Fibroblast of lung (primary cell): ENCODE measurements around the gene ARHGAP10. TPM values are rescaled to one million over a fixed set of nuclear protein-coding genes. Genes with fewer than 3 reads are reported as not detected.

Experiments used
- DNase-seq, 2 donors: peaks; one replicate each; pipeline versions ENCODE4 v3.0.0 to v3.0.0-alpha.2; 2010; ENCODE audit warnings: low read depth in 2 of 2
- H2AFZ ChIP-seq: 2 replicates; pipeline ENCODE4 v1.5.1; 2012; ENCODE audit warnings: low read length, control low read depth, inconsistent platforms
- H3K27ac ChIP-seq: 2 replicates; pipeline ENCODE4 v1.5.1; 2011; ENCODE audit warnings: low read length, control low read depth; ENCODE audit not compliant: insufficient read depth
- H3K27me3 ChIP-seq: 2 replicates; pipeline ENCODE4 v1.5.1; 2011; ENCODE audit warnings: mild to moderate bottlenecking, low read length; ENCODE audit not compliant: control insufficient read depth, insufficient read depth
- H3K36me3 ChIP-seq: 2 replicates; pipeline ENCODE4 v1.5.1; 2011; ENCODE audit warnings: low read length; ENCODE audit not compliant: control insufficient read depth, insufficient read depth
- H3K4me1 ChIP-seq: 2 replicates; pipeline ENCODE4 v1.5.1; 2011; ENCODE audit warnings: low read length; ENCODE audit not compliant: control insufficient read depth, insufficient read depth; ENCODE audit errors: extremely low read depth
- H3K4me2 ChIP-seq: 2 replicates; pipeline ENCODE4 v1.5.1; 2011; ENCODE audit warnings: low read length, control low read depth; ENCODE audit not compliant: insufficient read depth; ENCODE audit errors: extremely low read depth
- H3K4me3 ChIP-seq, 4 experiments: fragments of 200-600 bp in 1 of 4; sonication (generic) in 1 of 4; replicated peaks in 1 of 4; 2 replicates each; pipeline ENCODE4 v1.5.1; 2011 to 2016; ENCODE audit warnings: low read length in 4 of 4, low read depth in 3 of 4, mild to moderate bottlenecking in 3 of 4, control low read depth in 2 of 4, inconsistent platforms in 1 of 4, mixed read lengths in 1 of 4; ENCODE audit not compliant: insufficient read depth in 1 of 4; ENCODE audit errors: control extremely low read depth in 1 of 4
- H3K79me2 ChIP-seq: 2 replicates; pipeline ENCODE4 v1.5.1; 2012; ENCODE audit warnings: mild to moderate bottlenecking, low read length, inconsistent platforms; ENCODE audit not compliant: control insufficient read depth, insufficient read depth
- H3K9ac ChIP-seq: 2 replicates; pipeline ENCODE4 v1.5.1; 2011; ENCODE audit warnings: mild to moderate bottlenecking, low read length, control low read depth; ENCODE audit not compliant: insufficient read depth
- H3K9me3 ChIP-seq: 2 replicates; pipeline ENCODE4 v1.5.1; 2012; ENCODE audit warnings: low read depth, low read length; ENCODE audit not compliant: control insufficient read depth, insufficient read depth
- H4K20me1 ChIP-seq: 2 replicates; pipeline ENCODE4 v1.5.1; 2011; ENCODE audit warnings: low read length; ENCODE audit not compliant: control insufficient read depth, insufficient read depth; ENCODE audit errors: extremely low read depth
- CTCF ChIP-seq, 2 donors: IDR thresholded peaks in 1 of 2; conservative IDR thresholded peaks in 1 of 2; 1 replicate in 1 of 2; 2 replicates in 1 of 2; pipeline ENCODE4 v1.5.1; 2011 to 2012; ENCODE audit warnings: low read length in 2 of 2, control low read depth in 1 of 2, inconsistent platforms in 1 of 2, low read depth in 1 of 2, mild to moderate bottlenecking in 1 of 2
- EZH2 ChIP-seq: IDR thresholded peaks from 2 replicates; pipeline ENCODE4 v1.5.1; 2012; ENCODE audit warnings: low read length, control low read depth, mild to moderate bottlenecking; ENCODE audit errors: missing control alignments
- polyA plus RNA-seq, 2 donors: library from polyadenylated mRNA; depleted of rRNA in 1 of 2; stranded (reverse) in 1 of 2; unstranded in 1 of 2; fragments of >200 nt; gene quantifications; 2 replicates each; pipeline ENCODE4 v1.2.1, GENCODE V29; 2011 to 2012; ENCODE audit warnings: missing spikeins in 1 of 2
- total RNA-seq: library from RNA; depleted of rRNA; stranded (reverse); fragments of >200 nt; gene quantifications from 2 replicates; pipeline ENCODE4 v1.2.1, GENCODE V29; 2014

Gene ARHGAP10
- total and polyA plus RNA-seq, 2 donors (not counting 1 experiment from before 2014, with no cell fraction given): 21.6 to 35.8 TPM

DNA sequence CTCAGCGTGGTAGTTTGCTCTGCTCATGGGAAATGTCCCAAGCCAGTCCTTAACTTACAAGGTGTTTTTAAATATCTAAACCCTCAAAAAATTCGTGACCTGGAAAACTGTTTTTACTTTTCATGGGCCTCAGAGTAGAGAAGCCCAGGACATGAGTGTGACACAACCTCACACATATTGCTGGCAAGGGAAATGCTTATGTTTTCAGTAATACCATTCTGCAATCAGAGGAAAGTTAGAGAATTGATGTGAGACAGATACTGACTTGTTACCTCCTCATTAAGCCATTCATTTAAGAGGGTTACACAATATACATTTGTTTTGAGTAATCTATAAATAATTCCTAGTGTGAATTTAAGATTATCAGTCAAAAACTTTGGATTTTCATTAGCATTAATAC is 209.5 kb downstream of the ARHGAP10 start:
- H3K9ac ChIP-seq: no peak overlapping the region
- no peak for DNase-seq
- no peak overlapping the region for H3K4me3 ChIP-seq
- no peaks in the 10 kb centered on the region for H3K79me2 ChIP-seq
- no peak overlapping the region for H2AFZ ChIP-seq
- H3K9me3 ChIP-seq: no peaks in the 10 kb centered on the region
- no peak overlapping the region for H3K4me2 ChIP-seq
- TF ChIP-seq EZH2 (no peak), CTCF (conservative IDR thresholded peaks at IDR 0.05 in 1 of 2, IDR thresholded peaks at IDR 0.05 in 1 of 2; ENCODE audit: low read depth in 1 of 2, low read length in 2 of 2) (no peak)
- no peaks in the 10 kb centered on the region for H4K20me1 ChIP-seq
- no peaks in the 10 kb centered on the region for H3K36me3 ChIP-seq
- H3K27me3 ChIP-seq: no peaks in the 10 kb centered on the region
- peaks cover 3% of the 10 kb centered on the region for H3K4me1 ChIP-seq
- H3K27ac ChIP-seq: no peak overlapping the region

- Histone ChIP-seq H3K4me2 (no peak overlapping the region), H3K27me3 (no peaks in the 10 kb centered on the region), H3K9me3 (no peaks in the 10 kb centered on the region), H2AFZ (no peak overlapping the region), H3K9ac (no peak overlapping the region), H3K36me3 (peaks cover under 1% of the 10 kb centered on the region), H3K27ac (no peak overlapping the region), H3K4me3 (no peak overlapping the region), H4K20me1 (no peaks in the 10 kb centered on the region), H3K79me2 (no peaks in the 10 kb centered on the region), H3K4me1 (peaks cover 3% of the 10 kb centered on the region)
- TF ChIP-seq EZH2: no peak
- TF ChIP-seq CTCF (conservative IDR thresholded peaks at IDR 0.05 in 1 of 2, IDR thresholded peaks at IDR 0.05 in 1 of 2; ENCODE audit: low read depth in 1 of 2, low read length in 2 of 2): no peak
- DNase-seq: peak; percentile 13 to 21
These were observed 210.8 kb downstream of the ARHGAP10 start for GRCh38 chr4:147942729-147943128.

DNA sequence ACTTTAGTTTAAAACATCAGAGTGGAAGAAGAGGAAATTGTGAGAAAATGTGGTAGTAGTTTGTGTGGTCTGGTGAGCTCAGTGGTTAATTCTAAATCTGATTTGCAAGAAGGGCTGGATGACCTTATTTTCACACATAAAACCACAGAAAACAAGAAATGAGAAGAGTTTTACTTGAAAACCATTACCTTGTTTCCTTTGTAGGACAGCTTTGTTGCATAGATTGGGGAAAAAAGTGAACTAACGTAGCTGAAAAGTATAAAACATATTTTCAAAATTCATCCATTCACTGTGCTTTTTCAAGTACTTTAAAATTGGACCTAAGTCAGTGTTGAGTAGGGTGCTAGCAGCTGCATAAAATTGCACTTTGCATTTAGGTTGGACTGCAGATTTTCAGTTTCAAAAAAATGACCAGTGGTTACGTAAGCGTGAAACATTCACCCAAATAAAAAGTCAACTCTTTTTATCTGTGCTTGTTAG is 211.3 kb downstream of the ARHGAP10 start:
- peak in 1 of 2 donors; percentile 7 for DNase-seq
- Histone ChIP-seq H3K4me1 (peaks cover 3% of the 10 kb centered on the region), H4K20me1 (no peaks in the 10 kb centered on the region), H2AFZ (no peak overlapping the region), H3K27ac (no peak overlapping the region), H3K9me3 (no peaks in the 10 kb centered on the region), H3K36me3 (peaks cover 2% of the 10 kb centered on the region), H3K4me3 (no peak overlapping the region), H3K9ac (no peak overlapping the region), H3K4me2 (no peak overlapping the region), H3K27me3 (no peaks in the 10 kb centered on the region), H3K79me2 (no peaks in the 10 kb centered on the region)
- TF ChIP-seq CTCF (conservative IDR thresholded peaks at IDR 0.05 in 1 of 2, IDR thresholded peaks at IDR 0.05 in 1 of 2; ENCODE audit: low read depth in 1 of 2, low read length in 2 of 2): no peak
- no peak for TF ChIP-seq EZH2
